ENCODE data around the gene HACL1. TPM values are rescaled to one million over a fixed set of nuclear protein-coding genes. Genes with fewer than 3 reads are reported as not detected.

The HACL1 gene
- 10 to 100 TPM; 13.1 to 19.1 TPM for total RNA-seq

- TF ChIP-seq CTCF (IDR thresholded peaks at IDR 0.05): peak; percentile 29
- Histone ChIP-seq H3K9ac (ENCODE audit: low read depth in 2 of 2, low read length in 2 of 2) (peak within 1 kb of the TSS; percentile 69 to 81), H3K27ac (peak within 1 kb of the TSS; percentile 85), H3K27me3 (no peaks in the 10 kb centered on the region), H3K4me3 (peak within 1 kb of the TSS; percentile 82), H3K4me1 (no peaks in the 10 kb centered on the region), H3K36me3 (no peaks in the 10 kb centered on the region), H3K9me3 (no peaks in the 10 kb centered on the region)
- intact Hi-C loops (cut with DNase I): no loop called here
- peak; percentile 97 for DNase-seq
Observed at GRCh38 chr3:15601399-15602145, at the start of gene HACL1, which contains the start of gene BTD. HACL1 (minus strand) TSS chr3:15601569; CDS start chr3:15601463, 106 bp downstream. BTD (plus strand) TSS chr3:15601745; CDS start chr3:15635440, 33,695 bp downstream.

GRCh38 chr3:15649858-15650257 is 48.5 kb upstream of the HACL1 start:
- H3K27me3 ChIP-seq: no peaks in the 10 kb centered on the region
- H3K36me3 ChIP-seq: no peaks in the 10 kb centered on the region
- no peak for TF ChIP-seq CTCF (IDR thresholded peaks at IDR 0.05)
- H3K4me1 ChIP-seq: no peaks in the 10 kb centered on the region
- no peak overlapping the region for H3K27ac ChIP-seq
- intact Hi-C loops (cut with DNase I): no loop called here
- no peaks in the 10 kb centered on the region for H3K9me3 ChIP-seq
- no peak overlapping the region for H3K4me3 ChIP-seq
- DNase-seq: no peak
- H3K9ac ChIP-seq (ENCODE audit: low read depth in 2 of 2, low read length in 2 of 2): no peak overlapping the region

GRCh38 chr3:15649341-15649740 is 48.0 kb upstream of the HACL1 start:
- Histone ChIP-seq H3K4me1 (no peaks in the 10 kb centered on the region), H3K9ac (ENCODE audit: low read depth in 2 of 2, low read length in 2 of 2) (no peak overlapping the region), H3K27ac (no peak overlapping the region), H3K27me3 (no peaks in the 10 kb centered on the region), H3K9me3 (no peaks in the 10 kb centered on the region), H3K36me3 (no peaks in the 10 kb centered on the region), H3K4me3 (no peak overlapping the region)
- DNase-seq: no peak
- intact Hi-C loops (cut with DNase I): no loop called here
- no peak for TF ChIP-seq CTCF (IDR thresholded peaks at IDR 0.05)

- Histone ChIP-seq H3K9ac (ENCODE audit: low read depth in 2 of 2, low read length in 2 of 2) (no peak overlapping the region), H3K9me3 (no peaks in the 10 kb centered on the region), H3K4me3 (no peak overlapping the region), H3K27me3 (no peaks in the 10 kb centered on the region), H3K4me1 (no peaks in the 10 kb centered on the region), H3K36me3 (no peaks in the 10 kb centered on the region), H3K27ac (peak overlapping the region; percentile 24)
- DNase-seq: peak; percentile 32
- intact Hi-C loops (cut with DNase I): no loop called here
- no peak for TF ChIP-seq CTCF (IDR thresholded peaks at IDR 0.05)
Observed at GRCh38 chr3:15647611-15648167, 46.3 kb upstream of the HACL1 start.

- Histone ChIP-seq H3K27me3 (no peaks in the 10 kb centered on the region), H3K9ac (ENCODE audit: low read depth in 2 of 2, low read length in 2 of 2) (no peak overlapping the region), H3K27ac (peak overlapping the region; percentile 24), H3K9me3 (no peaks in the 10 kb centered on the region), H3K4me3 (no peak overlapping the region), H3K4me1 (no peaks in the 10 kb centered on the region), H3K36me3 (no peaks in the 10 kb centered on the region)
- intact Hi-C loops (cut with DNase I): no loop called here
- no peak for DNase-seq
- no peak for TF ChIP-seq CTCF (IDR thresholded peaks at IDR 0.05)
Observed at GRCh38 chr3:15646851-15647511, 45.6 kb upstream of the HACL1 start.
